SH-SY5Y (cell line): ENCODE results near the gene PSMB5.

Experiments used
- GATA2 ChIP-seq: IDR thresholded peaks from 2 replicates; pipeline ENCODE4 v1.6.1; 2011; ENCODE audit warnings: mild to moderate bottlenecking, low read depth, low read length
- GATA3 ChIP-seq: IDR thresholded peaks from 2 replicates; pipeline ENCODE4 v1.6.1; 2011; ENCODE audit warnings: low read depth, mild to moderate bottlenecking, low read length, moderate library complexity

DNA sequence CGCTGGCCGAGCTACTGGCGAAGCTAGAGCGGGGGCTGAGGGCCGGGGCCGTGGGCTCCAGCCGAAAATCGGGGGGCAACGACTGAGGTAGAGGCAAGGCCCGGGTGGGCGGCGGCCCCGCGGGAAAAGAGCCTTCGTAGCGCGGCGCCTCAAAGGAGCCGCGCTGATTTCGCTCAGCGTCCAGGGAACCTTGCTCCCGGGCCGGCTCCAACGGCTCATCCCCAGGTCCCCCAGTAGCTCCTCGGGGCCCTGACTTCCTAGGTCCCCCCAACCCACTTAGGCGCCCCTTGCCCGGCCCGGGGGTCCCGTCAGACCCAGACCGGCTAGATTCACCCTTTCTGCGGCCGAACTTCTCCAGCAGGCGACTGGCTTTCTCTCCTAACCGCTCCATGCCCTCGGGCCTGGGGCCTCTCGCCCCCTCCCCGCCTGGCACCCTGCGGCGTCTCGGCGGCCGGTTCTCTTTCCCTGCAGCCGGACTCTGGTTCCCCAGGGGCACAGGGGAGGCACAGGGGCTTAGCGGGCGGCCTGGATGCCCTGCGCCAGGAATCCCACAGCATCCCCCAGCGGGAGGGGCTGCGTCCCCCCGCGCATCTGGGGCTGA lies 52.7 kb downstream of the PSMB5 start:
- no peak for TF ChIP-seq GATA2
- TF ChIP-seq GATA3: no peak
